Esophagus squamous epithelium (tissue), 5 donors: Measurements from ENCODE around the gene PRKN. TPM values are rescaled to one million over a fixed set of nuclear protein-coding genes. Genes with fewer than 3 reads are reported as not detected.

Experiments
- DNase-seq: peaks from one replicate; lab custom pipeline; 2025; lab: John Stamatoyannopoulos, UW
- H3K27ac ChIP-seq, 4 donors: fragments of 200-600 bp; sonication (generic); one replicate each; pipeline ENCODE4 v1.5.1; 2016 to 2019; ENCODE audit warnings: mild to moderate bottlenecking in 1 of 4
- H3K27me3 ChIP-seq, 4 donors: fragments of 200-600 bp; sonication (generic); 1 replicate in 3 of 4; 2 replicates in 1 of 4; pipeline versions ENCODE4 v1.5.1 to v1.6.0; 2017 to 2021; ENCODE audit warnings: antibody characterized with exemption in 1 of 4
- H3K36me3 ChIP-seq, 3 donors: fragments of 200-600 bp; sonication (generic); one replicate each; pipeline ENCODE4 v1.5.1; 2016 to 2019
- H3K4me1 ChIP-seq, 3 donors: fragments of 200-600 bp; sonication (generic); one replicate each; pipeline ENCODE4 v1.5.1; 2017 to 2019
- H3K4me3 ChIP-seq, 4 donors: fragments of 200-600 bp; sonication (generic); 1 replicate in 3 of 4; 2 replicates in 1 of 4; pipeline ENCODE4 v1.5.1; 2016 to 2019; ENCODE audit warnings: mild to moderate bottlenecking in 2 of 4, moderate library complexity in 1 of 4
- H3K9me3 ChIP-seq, 3 donors: fragments of 200-600 bp; sonication (generic); one replicate each; pipeline ENCODE4 v1.5.1; 2016 to 2019
- POLR2A ChIP-seq, 4 donors: fragments of 450-650 bp; IDR thresholded peaks; one replicate each; pipeline ENCODE4 v1.6.1; 2017; ENCODE audit warnings: antibody characterized with exemption in 4 of 4, mild to moderate bottlenecking in 4 of 4, moderate library complexity in 3 of 4
- WGBS, 2 donors: methylation state at CpG; one replicate each; pipeline ENCODE4 v1.1.5; 2018; 5-methylcytosine and 5-hydroxymethylcytosine counted together
- intact Hi-C: fragments of 100-400 bp; cut with DNase I; formaldehyde crosslinking; loops from one replicate; pipeline ENCODE4 v1.15.0; 2022
- total RNA-seq, 4 donors: library from RNA; depleted of rRNA; stranded (reverse); fragments of >200 nt; gene quantifications; one replicate each; pipeline ENCODE4 v1.1.0, GENCODE V29; 2016
- TF ChIP-seq, protein P1 (sequence below), 6 experiments: fragments of 450-650 bp in 4 of 6; fragments of 200-600 bp in 2 of 6; sonication (generic) in 2 of 6; IDR thresholded peaks; one replicate each; pipeline ENCODE4 v1.5.1; 2016 to 2019; ENCODE audit warnings: antibody characterized with exemption in 6 of 6, mild to moderate bottlenecking in 4 of 6, moderate library complexity in 4 of 6
- donor health status: DM: yes; HTN: yes; CAD: no.

Gene PRKN
- total RNA-seq, 4 donors from 2014 or later = 0.70 to 5.5 (median 2.2) TPM

DNA sequence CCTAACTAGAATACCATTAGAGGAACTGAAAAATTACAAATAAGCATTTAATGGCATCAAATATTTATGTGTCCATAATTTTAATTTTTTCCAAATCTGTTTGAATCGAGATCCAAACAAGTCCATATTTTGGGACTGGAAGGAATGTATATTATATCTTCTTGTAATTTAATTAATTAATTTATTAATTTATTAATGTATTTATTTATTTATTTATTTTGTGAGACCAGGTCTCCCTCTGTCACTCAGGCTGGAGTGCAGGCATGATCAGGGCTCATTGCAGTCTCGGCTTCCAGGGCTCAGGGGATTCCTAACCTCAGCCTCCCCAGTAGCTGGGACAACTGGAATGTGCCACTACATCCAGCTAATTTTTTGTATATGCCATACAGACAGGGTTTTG is 453.6 kb downstream of the PRKN start:
- H3K4me1 ChIP-seq = no peaks in the 10 kb centered on the region
- no peak overlapping the region for H3K4me3 ChIP-seq
- WGBS, 2 donors = 89% methylated on average over 2 of the region's 2 CpGs
- H3K9me3 ChIP-seq = no peaks in the 10 kb centered on the region
- TF ChIP-seq, protein P1, sequence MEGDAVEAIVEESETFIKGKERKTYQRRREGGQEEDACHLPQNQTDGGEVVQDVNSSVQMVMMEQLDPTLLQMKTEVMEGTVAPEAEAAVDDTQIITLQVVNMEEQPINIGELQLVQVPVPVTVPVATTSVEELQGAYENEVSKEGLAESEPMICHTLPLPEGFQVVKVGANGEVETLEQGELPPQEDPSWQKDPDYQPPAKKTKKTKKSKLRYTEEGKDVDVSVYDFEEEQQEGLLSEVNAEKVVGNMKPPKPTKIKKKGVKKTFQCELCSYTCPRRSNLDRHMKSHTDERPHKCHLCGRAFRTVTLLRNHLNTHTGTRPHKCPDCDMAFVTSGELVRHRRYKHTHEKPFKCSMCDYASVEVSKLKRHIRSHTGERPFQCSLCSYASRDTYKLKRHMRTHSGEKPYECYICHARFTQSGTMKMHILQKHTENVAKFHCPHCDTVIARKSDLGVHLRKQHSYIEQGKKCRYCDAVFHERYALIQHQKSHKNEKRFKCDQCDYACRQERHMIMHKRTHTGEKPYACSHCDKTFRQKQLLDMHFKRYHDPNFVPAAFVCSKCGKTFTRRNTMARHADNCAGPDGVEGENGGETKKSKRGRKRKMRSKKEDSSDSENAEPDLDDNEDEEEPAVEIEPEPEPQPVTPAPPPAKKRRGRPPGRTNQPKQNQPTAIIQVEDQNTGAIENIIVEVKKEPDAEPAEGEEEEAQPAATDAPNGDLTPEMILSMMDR (IDR thresholded peaks at IDR 0.05) = no peak
- TF ChIP-seq POLR2A (IDR thresholded peaks at IDR 0.05) = no peak
- no peak overlapping the region for H3K27ac ChIP-seq
- no peaks in the 10 kb centered on the region for H3K36me3 ChIP-seq
- no peak for DNase-seq
- no peaks in the 10 kb centered on the region for H3K27me3 ChIP-seq
- intact Hi-C loops = no loop called here

- H3K36me3 ChIP-seq = no peaks in the 10 kb centered on the region
- no peaks in the 10 kb centered on the region for H3K9me3 ChIP-seq
- 62 to 69% methylated on average over 4 to 5 of the region's 5 CpGs for WGBS, 2 donors
- H3K27me3 ChIP-seq = no peaks in the 10 kb centered on the region
- TF ChIP-seq, protein P1 (IDR thresholded peaks at IDR 0.05) = no peak
- TF ChIP-seq POLR2A (IDR thresholded peaks at IDR 0.05) = no peak
- no peaks in the 10 kb centered on the region for H3K4me1 ChIP-seq
- H3K4me3 ChIP-seq = no peak overlapping the region
- no peak for DNase-seq
- intact Hi-C loops = no loop called here
- no peak overlapping the region for H3K27ac ChIP-seq
Observed at GRCh38 chr6:162271922-162272321, 455.6 kb downstream of the PRKN start.

- Histone ChIP-seq H3K4me3 (no peak overlapping the region), H3K9me3 (no peaks in the 10 kb centered on the region), H3K27ac (no peak overlapping the region), H3K4me1 (no peaks in the 10 kb centered on the region), H3K27me3 (no peaks in the 10 kb centered on the region), H3K36me3 (no peaks in the 10 kb centered on the region)
- DNase-seq = no peak
- no peak for TF ChIP-seq POLR2A (IDR thresholded peaks at IDR 0.05)
- TF ChIP-seq, protein P1 (IDR thresholded peaks at IDR 0.05) = no peak
- 84 to 96% methylated on average over 4 to 5 of the region's 5 CpGs for WGBS, 2 donors
- intact Hi-C loops = no loop called here
Observed at GRCh38 chr6:162270966-162271365, 456.6 kb downstream of the PRKN start.

DNA sequence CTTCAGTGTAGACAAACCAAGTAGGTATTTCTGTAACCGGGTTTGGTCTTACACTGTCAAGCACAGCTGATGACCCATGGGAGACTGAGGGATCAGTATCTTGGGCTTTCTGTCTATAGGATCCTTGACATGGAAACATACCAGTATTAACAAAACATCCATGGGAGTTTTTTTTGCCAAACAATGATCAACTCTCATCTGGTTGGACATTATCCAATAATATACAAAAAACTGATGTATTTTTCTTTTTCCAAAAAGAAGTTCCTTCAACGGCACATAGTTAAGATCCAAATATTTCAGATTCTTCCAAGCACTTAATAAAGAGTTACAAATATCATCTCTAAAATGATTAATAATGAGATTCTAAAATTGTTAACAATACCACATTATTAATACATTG is 459.9 kb downstream of the PRKN start:
- Histone ChIP-seq H3K4me1 (no peaks in the 10 kb centered on the region), H3K36me3 (no peaks in the 10 kb centered on the region), H3K27me3 (no peaks in the 10 kb centered on the region), H3K9me3 (no peaks in the 10 kb centered on the region), H3K4me3 (no peak overlapping the region), H3K27ac (no peak overlapping the region)
- TF ChIP-seq, protein P1 (IDR thresholded peaks at IDR 0.05) = no peak
- no peak for TF ChIP-seq POLR2A (IDR thresholded peaks at IDR 0.05)
- intact Hi-C loops = no loop called here
- no peak for DNase-seq
- 40 to 63% methylated on average over 2 of the region's 2 CpGs for WGBS, 2 donors

- intact Hi-C loops = no loop called here
- no peak for DNase-seq
- Histone ChIP-seq H3K4me3 (no peak overlapping the region), H3K27ac (no peak overlapping the region), H3K4me1 (no peaks in the 10 kb centered on the region), H3K9me3 (no peaks in the 10 kb centered on the region), H3K27me3 (no peaks in the 10 kb centered on the region), H3K36me3 (no peaks in the 10 kb centered on the region)
- TF ChIP-seq, protein P1 (IDR thresholded peaks at IDR 0.05) = no peak
- TF ChIP-seq POLR2A (IDR thresholded peaks at IDR 0.05) = no peak
- 54 to 69% methylated on average over 4 of the region's 4 CpGs for WGBS, 2 donors
Observed at GRCh38 chr6:162267126-162267525, 460.4 kb downstream of the PRKN start.
